ENCODE data around the gene WNT11.

Gene WNT11

DNA sequence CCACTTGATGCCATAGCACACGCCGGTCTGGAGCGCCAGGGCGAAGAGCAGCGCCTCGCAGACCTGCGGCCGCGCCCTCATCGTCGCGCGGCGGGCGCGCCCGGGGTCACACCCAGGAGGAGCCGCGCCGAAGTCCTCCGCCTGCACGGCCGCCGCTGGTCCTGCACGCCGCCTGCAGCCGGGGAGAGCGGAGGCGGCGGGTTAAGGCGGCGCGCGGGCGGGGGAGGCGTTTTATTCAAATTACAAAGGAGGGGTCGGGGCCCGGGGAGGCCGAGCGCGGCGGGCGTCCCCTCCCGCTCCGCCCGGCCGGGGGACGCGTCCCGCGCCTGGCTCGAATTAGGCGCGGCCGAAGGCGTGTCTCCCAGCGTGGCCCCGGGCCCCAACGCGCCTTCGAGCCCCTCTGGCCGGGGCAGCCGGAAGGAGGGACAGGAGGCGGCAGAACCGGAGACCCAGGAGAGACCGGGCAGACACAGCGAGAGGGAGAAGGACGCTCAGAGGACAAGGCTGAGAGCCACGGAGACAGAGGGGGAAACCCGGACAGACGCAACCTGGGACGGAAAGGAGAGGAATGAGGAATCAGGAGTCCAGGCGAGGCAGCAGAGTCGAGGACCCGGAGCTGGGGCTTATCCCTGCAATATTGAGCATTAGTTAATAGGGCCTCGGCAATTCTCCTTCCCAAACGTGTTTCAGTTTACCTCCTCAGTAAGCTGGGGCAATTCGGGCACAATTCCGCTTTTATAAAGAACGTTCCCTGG lies at the start of gene WNT11:
WNT11 (minus strand) TSS at position 176 of the 755 bp plus-strand sequence; CDS start at position 81, 95 bp downstream.
- Mint-ChIP-seq H3K27ac (no peak within 1 kb of the TSS), H3K4me1 (peaks cover 40% of the 10 kb centered on the region), H3K27me3 (peaks cover 95% of the 10 kb centered on the region), H3K9me3 (no peaks in the 10 kb centered on the region), H3K4me3 (peak within 1 kb of the TSS; percentile 89 to 91)
- DNase-seq = peak; percentile 21 to 30
- ATAC-seq = peak; percentile 8

DNA sequence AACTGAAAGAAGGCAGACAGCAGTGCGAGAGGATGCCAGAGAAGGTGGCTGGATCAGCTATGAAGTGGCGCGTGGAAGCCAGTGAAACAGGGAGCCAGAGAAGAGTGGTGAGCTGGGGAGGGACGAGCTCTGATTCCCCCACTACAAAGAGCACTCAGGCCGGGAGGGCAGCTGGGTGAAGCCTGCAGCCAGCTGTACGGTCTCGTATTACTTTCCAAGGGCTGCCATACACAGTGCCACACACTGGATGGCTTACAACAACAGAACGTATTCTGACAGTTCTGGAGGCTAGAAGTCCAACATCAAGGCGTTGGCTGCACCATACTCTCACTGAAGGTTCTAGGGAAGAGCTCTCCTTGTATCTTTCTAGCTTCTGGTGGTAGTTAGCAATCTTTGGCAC lies 47.1 kb upstream of the WNT11 start:
- H3K4me1 Mint-ChIP-seq = no peaks in the 10 kb centered on the region
- DNase-seq (no peak), ATAC-seq (no peak)
- H3K27ac Mint-ChIP-seq = no peak overlapping the region
- no peak overlapping the region for H3K4me3 Mint-ChIP-seq
- peaks cover 15% of the 10 kb centered on the region for H3K27me3 Mint-ChIP-seq
- H3K9me3 Mint-ChIP-seq = peaks cover 5 to 23% of the 10 kb centered on the region in 2 donors

DNA sequence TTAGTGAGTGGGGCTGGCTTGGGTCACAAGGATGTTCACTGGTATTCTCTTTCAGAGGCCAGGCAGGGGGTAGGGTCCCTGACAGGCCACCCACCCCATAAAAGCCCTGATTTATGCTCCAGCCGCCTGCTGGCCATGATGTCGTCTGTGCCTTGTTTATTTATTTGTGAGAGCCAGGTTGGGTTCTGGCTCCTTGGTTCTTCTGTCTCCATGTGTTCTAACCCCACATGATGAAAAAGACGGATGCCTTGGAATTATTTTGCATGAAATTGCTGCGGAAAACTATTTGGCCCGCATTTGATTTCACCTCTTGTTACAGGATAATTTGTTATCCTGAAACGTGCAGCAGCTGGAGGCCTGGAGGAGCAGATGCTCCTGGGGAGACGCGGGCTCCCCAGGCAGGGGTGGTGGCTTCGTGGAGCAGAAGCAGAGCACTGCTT lies 46.3 kb upstream of the WNT11 start:
- DNase-seq (no peak), ATAC-seq (no peak)
- Mint-ChIP-seq H3K27ac (no peak overlapping the region), H3K4me3 (no peak overlapping the region), H3K9me3 (peaks cover 5 to 23% of the 10 kb centered on the region in 2 donors), H3K4me1 (no peaks in the 10 kb centered on the region), H3K27me3 (peaks cover 15% of the 10 kb centered on the region)

DNA sequence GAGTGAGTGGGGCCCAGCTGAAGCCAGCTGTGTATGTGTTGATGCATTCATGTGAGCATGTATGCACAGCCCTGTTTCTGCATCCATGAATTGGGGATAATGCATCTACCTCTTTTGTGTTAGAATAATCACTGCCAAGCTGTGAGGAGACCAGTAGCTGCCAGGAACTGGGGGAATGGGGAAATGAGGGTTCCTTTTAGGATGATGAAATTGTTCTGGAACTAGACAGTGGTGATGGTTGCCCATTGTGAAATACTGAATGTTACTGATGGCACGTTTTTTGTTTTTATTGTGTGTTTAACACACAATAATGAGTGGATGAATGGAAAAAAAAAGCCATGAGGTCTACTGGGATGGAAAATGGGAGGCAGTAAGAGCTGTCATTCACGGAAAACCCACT lies 45.3 kb upstream of the WNT11 start:
- Mint-ChIP-seq H3K4me3 (no peak overlapping the region), H3K27me3 (peaks cover 15% of the 10 kb centered on the region), H3K9me3 (peaks cover 5 to 23% of the 10 kb centered on the region in 2 donors), H3K27ac (peak overlapping the region in 1 of 2 donors; percentile 7), H3K4me1 (no peaks in the 10 kb centered on the region)
- DNase-seq (no peak), ATAC-seq (no peak)

DNA sequence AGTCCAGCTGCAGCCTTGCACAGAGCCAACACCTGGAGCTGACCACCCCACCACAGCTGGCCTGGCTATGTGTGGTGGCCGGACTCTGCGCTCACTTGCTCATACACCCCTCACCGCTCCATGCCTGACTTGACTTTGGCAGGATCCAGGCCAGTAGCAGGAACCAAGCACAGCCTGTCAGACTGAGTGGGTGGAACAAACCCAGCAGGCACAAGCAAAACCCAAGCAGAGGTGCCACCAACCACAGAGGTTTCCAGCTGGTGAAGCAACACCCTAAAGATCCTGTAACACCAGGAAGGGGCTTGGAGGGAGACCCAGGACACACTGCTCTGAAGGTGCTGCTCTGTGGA lies 44.9 kb upstream of the WNT11 start:
- Mint-ChIP-seq H3K27ac (no peak overlapping the region), H3K27me3 (peaks cover 15% of the 10 kb centered on the region), H3K9me3 (peaks cover 5 to 23% of the 10 kb centered on the region in 2 donors), H3K4me1 (no peaks in the 10 kb centered on the region), H3K4me3 (no peak overlapping the region)
- DNase-seq (no peak), ATAC-seq (no peak)

DNA sequence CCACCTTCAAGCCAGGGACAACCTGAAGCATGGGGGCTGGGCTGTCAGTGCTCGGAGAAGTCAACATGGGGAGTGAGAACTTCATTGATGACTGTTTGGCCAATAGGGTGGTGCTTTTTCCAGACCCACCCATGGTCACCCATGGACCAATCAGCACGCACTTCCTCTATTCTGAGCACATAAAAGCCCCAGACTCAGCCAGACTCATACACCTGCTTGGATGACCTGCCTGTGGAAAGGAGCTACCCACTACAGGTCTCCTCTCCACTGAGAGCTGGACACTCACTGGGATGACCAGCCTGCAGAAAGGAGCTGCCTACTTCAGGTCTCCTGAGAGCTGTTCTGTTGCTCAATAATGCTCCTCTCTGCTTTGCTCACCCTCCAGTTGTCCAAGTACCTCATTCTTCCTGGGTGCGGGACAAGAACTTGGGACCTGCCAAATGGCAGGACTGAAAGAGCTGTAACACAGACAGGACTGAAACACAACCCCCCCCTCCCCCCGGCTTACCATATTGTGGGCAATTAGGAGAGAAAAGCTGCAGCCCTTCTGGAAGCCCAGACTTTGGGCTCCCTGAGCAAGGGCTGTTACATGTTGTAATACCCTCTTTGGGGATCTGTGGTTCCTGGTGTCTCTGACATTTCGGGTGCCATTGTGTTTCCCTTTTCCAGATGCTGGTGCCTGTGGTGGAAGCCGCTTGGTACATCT lies 44.4 kb upstream of the WNT11 start:
- DNase-seq (no peak), ATAC-seq (no peak)
- Mint-ChIP-seq H3K27ac (no peak overlapping the region), H3K9me3 (peaks cover 5 to 23% of the 10 kb centered on the region in 2 donors), H3K27me3 (peaks cover 15% of the 10 kb centered on the region), H3K4me3 (no peak overlapping the region), H3K4me1 (no peaks in the 10 kb centered on the region)

DNA sequence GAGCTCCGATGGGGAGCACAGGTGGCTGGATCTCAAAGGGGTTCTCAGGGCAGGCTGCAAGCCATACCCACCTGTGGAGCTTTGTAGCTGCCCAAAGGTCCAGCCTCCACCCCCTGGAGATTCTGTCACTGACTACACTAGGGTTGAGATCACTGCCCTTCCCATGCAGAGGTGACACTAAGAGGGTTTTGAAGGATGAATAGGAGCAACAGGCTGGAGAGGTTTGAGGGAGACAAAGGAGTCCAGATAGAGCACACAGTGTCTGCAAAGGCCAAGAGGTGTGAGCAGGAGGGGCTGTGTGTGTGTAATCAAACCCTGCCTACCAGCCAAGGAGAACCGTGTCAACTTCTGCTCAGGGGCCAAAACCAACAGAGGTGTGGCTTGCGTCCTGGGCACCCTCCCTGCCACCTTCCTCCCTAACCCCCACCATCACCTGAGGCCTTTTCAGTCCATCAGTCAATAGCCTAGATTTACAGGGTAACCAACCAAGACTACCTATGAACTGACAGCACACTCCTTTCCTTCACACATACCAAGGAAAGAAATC lies 43.0 kb upstream of the WNT11 start:
- Mint-ChIP-seq H3K27ac (peak overlapping the region in 1 of 2 donors; percentile 67), H3K9me3 (peaks cover 5 to 23% of the 10 kb centered on the region in 2 donors), H3K27me3 (peaks cover 15% of the 10 kb centered on the region), H3K4me1 (no peaks in the 10 kb centered on the region), H3K4me3 (no peak overlapping the region)
- no peak for DNase-seq
- no peak for ATAC-seq

DNA sequence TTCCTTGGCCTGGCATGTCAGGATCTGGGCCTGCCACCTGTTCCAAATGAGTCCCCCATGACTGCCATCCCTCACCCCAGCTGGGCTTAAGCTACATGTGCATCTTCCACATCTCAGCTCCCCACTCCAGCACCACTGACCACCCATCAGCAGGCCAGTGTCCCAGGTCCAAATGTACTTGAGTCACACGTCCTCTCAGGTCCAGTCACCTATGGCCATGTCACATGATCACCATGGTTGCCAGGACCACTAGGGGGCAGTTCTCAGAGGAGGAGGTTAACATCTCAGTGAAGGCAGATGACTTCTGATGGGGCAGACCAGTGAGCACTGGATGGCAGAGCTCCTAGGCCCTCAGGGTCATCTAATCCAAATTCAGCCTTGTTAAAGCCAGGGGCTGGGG lies 41.9 kb upstream of the WNT11 start:
- Mint-ChIP-seq H3K9me3 (peaks cover 5 to 23% of the 10 kb centered on the region in 2 donors), H3K27ac (no peak overlapping the region), H3K27me3 (peaks cover 16% of the 10 kb centered on the region), H3K4me3 (no peak overlapping the region), H3K4me1 (no peaks in the 10 kb centered on the region)
- ATAC-seq (no peak), DNase-seq (no peak)

DNA sequence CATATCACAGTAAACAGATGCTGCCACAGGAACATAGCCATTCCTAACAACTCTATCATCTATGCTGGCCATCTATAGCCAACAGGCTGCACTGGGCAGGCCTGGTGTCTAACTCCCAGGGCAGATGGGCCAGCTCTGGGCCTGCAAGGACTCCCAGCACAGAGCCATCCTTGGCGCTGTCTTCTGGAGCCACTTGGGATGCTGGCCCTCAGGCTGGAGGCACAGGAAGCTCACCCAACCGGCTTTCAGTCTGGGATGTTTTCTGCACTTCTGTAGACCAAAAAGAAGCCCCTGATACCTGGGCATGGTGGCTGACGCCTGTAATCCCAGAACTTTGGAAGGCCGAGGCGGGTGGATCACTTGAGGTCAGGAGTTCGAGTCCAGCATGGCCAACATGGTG lies 40.8 kb upstream of the WNT11 start:
- DNase-seq (no peak), ATAC-seq (no peak)
- Mint-ChIP-seq H3K4me3 (no peak overlapping the region), H3K27me3 (peaks cover 17% of the 10 kb centered on the region), H3K9me3 (peaks cover 5 to 23% of the 10 kb centered on the region in 2 donors), H3K4me1 (no peaks in the 10 kb centered on the region), H3K27ac (no peak overlapping the region)

DNA sequence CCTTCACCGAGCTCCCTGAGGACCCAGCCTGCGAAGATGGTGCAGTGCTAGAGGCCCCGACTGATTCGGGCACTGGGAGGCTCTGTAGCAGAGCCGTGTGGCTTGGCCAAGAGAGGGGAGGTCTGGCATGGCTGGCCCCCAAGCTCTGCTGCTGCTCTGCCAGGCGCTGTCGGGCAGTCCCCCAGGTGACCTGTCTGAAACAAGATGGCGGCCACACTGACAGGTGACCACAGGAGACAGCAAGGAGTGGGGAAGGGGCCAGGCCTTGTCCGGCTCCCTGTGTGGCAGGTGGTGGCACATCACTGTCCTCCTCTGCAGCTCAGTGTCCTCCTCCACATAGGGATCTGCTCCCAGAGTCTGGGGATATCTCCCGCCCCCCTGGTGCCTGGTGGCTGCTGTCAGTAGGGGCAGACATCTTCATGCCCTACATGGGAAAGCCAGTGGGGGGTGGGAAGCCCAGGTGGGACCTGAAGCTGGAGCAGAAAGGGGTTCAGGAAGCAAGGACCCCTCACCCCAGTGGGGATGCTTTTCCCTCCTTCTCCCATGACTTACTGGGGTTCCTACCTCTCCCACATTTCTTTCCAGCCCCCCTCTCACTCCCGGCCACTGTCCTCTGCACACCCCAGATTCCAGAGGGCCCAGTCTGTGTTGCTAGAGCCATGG lies 40.1 kb upstream of the WNT11 start:
- DNase-seq = no peak
- Mint-ChIP-seq H3K4me3 (no peak overlapping the region), H3K9me3 (peaks cover 5 to 16% of the 10 kb centered on the region in 2 donors), H3K27ac (peak overlapping the region in 1 of 2 donors; percentile 81), H3K27me3 (peaks cover 10% of the 10 kb centered on the region), H3K4me1 (no peaks in the 10 kb centered on the region)
- ATAC-seq = no peak

DNA sequence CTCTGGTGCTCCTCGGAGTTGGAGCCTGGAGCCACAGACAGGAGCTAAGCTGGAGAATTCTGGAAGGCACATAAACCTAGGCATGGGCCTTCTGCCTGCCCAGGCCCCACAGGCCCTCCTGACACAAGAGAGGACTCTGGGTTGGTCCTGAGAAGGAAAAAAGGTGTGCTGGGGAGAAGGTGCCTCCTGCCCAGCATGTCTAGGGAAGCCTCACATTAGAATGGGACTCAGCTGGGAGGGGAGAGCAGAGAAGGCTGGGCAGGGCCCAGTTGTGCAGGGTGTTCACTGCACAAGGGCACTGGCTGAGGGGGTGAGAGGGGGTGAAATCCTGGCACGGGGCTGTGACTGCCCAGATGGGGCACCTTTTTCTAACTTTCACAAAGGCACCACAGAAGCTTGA lies 39.4 kb upstream of the WNT11 start:
- Mint-ChIP-seq H3K27ac (no peak overlapping the region), H3K9me3 (peaks cover 5 to 10% of the 10 kb centered on the region in 2 donors), H3K27me3 (peaks cover 7% of the 10 kb centered on the region), H3K4me3 (no peak overlapping the region), H3K4me1 (no peaks in the 10 kb centered on the region)
- DNase-seq (no peak), ATAC-seq (no peak)

DNA sequence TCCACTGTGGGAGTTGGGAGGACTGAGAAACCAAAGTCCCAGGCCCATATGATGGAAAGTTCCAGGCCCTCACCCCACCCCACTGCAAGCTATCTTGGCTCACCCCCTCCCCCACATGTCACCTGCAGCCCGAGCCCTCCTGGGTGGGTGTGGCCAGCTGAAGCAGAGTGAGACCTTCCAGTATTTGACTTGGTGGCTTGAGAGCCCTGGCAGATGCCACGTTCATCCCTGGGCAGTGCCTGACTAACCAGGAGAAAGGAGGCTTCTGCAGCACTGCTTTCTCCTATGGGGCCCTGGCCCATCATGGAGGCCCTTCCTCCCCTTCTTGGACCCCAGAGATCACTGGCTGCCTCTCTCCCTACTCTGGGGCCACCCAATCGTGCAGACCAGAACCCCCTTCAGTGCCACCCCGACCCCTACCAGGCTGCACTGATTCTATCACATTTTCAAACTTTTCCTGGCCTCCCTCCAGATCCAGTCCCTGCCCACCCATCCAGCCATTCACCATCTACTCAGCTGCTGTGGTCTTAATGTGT lies 38.1 kb upstream of the WNT11 start:
- Mint-ChIP-seq H3K27ac (no peak overlapping the region), H3K4me3 (no peak overlapping the region), H3K9me3 (no peaks in the 10 kb centered on the region), H3K27me3 (peaks cover 7% of the 10 kb centered on the region), H3K4me1 (no peaks in the 10 kb centered on the region)
- ATAC-seq (no peak), DNase-seq (no peak)

DNA sequence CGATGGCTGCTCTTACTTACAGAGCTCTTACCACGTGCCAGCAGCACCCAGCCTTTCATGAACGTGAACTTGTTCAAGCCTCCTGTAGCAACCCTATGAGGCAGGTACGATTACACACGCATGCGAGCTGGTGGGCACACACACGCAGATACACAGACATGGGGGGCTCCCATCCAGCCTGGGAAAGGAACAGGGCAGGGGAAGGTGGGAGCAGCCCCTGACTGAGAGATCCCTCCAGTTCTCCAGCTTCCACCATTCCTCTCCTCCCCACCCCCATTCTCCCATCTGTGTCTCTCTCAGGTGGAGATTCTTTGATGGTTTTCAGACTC lies 37.6 kb upstream of the WNT11 start:
- ATAC-seq = no peak
- Mint-ChIP-seq H3K9me3 (no peaks in the 10 kb centered on the region), H3K27ac (no peak overlapping the region), H3K4me3 (no peak overlapping the region), H3K4me1 (no peaks in the 10 kb centered on the region), H3K27me3 (peaks cover 7% of the 10 kb centered on the region)
- no peak for DNase-seq

DNA sequence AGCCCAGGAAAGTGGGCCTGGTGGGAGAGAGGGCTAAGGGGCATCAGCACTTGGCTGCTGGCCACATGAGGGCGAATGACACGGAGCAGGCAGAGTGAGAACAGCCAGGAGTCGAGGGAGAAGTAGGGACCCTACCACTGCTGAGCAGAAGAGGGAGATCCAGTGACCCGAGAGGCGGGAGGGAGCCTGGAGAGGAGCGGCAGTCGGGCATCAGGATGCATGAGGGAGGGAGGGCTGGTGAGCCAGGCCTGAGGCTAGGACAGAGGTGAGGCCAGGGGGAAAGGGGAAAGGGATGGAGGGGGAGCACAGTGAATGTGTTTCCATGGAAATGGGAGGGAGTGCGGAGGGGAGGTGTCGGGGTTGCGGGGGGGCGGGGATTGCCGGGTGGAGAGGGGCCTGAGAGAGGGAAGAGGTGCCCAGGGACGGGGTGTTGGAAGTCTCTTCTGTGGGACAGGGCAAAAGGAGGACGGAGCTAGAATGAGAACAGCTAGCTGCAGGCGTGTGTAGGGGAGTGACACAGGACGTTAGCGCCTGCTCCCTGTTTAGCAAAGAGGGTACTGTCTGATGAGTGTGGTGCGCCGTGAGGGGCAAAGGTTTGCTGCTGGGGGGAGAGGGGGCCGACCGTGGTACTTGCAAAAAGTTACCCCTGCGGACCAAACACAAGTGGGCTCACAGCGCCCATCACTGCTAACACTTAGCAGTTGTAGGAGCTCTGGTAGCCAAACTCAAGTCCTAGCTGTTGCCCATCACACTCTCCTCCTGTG lies 37.1 kb upstream of the WNT11 start:
- Mint-ChIP-seq H3K9me3 (no peaks in the 10 kb centered on the region), H3K4me1 (no peaks in the 10 kb centered on the region), H3K27ac (peak overlapping the region in 1 of 2 donors; percentile 37)

More for the DNA sequence above, 37.1 kb upstream of the WNT11 start:
- no peak for DNase-seq
- Mint-ChIP-seq H3K4me3 (no peak overlapping the region), H3K27me3 (peaks cover 7% of the 10 kb centered on the region)
- no peak for ATAC-seq
